ENCODE measurements around the gene LRRC36.

LRRC36 gene

GRCh38 chr16:67388191-67388590, 61.6 kb downstream of the LRRC36 start:
- no peak for DNase-seq (ENCODE audit: low read depth in 3 of 3, low spot score in 1 of 3)

GRCh38 chr16:67388591-67388990, 62.0 kb downstream of the LRRC36 start:
- DNase-seq (ENCODE audit: low read depth in 3 of 3, low spot score in 1 of 3), result no peak

GRCh38 chr16:67389911-67390815, 63.5 kb downstream of the LRRC36 start:
- no peak for DNase-seq (ENCODE audit: low read depth in 3 of 3, low spot score in 1 of 3)

- DNase-seq (ENCODE audit: low read depth in 3 of 3, low spot score in 1 of 3), result no peak
Measured at GRCh38 chr16:67390816-67391423, 64.3 kb downstream of the LRRC36 start.

GRCh38 chr16:67391424-67392300, 65.0 kb downstream of the LRRC36 start:
- DNase-seq (ENCODE audit: low read depth in 3 of 3, low spot score in 1 of 3), result no peak

- DNase-seq (ENCODE audit: low read depth in 3 of 3, low spot score in 1 of 3), result no peak
Measured at GRCh38 chr16:67392301-67393059, 65.9 kb downstream of the LRRC36 start.

GRCh38 chr16:67393111-67393787, 66.6 kb downstream of the LRRC36 start, which contains the start of gene TPPP3:
Gene TPPP3, minus strand, starts transcription at chr16:67393498. Its CDS starts 2,387 bp downstream, at chr16:67391111.
- no peak for DNase-seq (ENCODE audit: low read depth in 3 of 3, low spot score in 1 of 3)

GRCh38 chr16:67393788-67394154, 67.2 kb downstream of the LRRC36 start:
- no peak for DNase-seq (ENCODE audit: low read depth in 3 of 3, low spot score in 1 of 3)

GRCh38 chr16:67394155-67395104, 67.8 kb downstream of the LRRC36 start:
- DNase-seq (ENCODE audit: low read depth in 3 of 3, low spot score in 1 of 3), result no peak

GRCh38 chr16:67395105-67395457, 68.5 kb downstream of the LRRC36 start:
- no peak for DNase-seq (ENCODE audit: low read depth in 3 of 3, low spot score in 1 of 3)

GRCh38 chr16:67395458-67396158, 69.0 kb downstream of the LRRC36 start:
- DNase-seq (ENCODE audit: low read depth in 3 of 3, low spot score in 1 of 3), result no peak

GRCh38 chr16:67396159-67397035, 69.8 kb downstream of the LRRC36 start:
- DNase-seq (ENCODE audit: low read depth in 3 of 3, low spot score in 1 of 3), result no peak

- DNase-seq (ENCODE audit: low read depth in 3 of 3, low spot score in 1 of 3), result no peak
Measured at GRCh38 chr16:67397036-67397801, 70.6 kb downstream of the LRRC36 start.

- DNase-seq (ENCODE audit: low read depth in 3 of 3, low spot score in 1 of 3), result no peak
Measured at GRCh38 chr16:67397812-67398545, 71.4 kb downstream of the LRRC36 start.

GRCh38 chr16:67398546-67399217, 72.1 kb downstream of the LRRC36 start:
- no peak for DNase-seq (ENCODE audit: low read depth in 3 of 3, low spot score in 1 of 3)

Measured in stimulated activated CD4-positive, alpha-beta T cell treated with anti-CD3 and anti-CD28 coated beads, TNF-alpha, amount 100 ng/mL, for 1 hour (primary cell).